Measurements from ENCODE around the gene CBX5. TPM values are rescaled to one million over a fixed set of nuclear protein-coding genes. Genes with fewer than 3 reads are reported as not detected.
A peak's percentile ranks its signal among the peaks of the same experiment; 100 is the strongest.

The CBX5 gene
- total and polyA plus RNA-seq, 9 of the 15 experiments (the other 6 are each of a cell fraction or from before 2014, with no cell fraction given): 32.6 to 102 (median 59.2) TPM

DNA sequence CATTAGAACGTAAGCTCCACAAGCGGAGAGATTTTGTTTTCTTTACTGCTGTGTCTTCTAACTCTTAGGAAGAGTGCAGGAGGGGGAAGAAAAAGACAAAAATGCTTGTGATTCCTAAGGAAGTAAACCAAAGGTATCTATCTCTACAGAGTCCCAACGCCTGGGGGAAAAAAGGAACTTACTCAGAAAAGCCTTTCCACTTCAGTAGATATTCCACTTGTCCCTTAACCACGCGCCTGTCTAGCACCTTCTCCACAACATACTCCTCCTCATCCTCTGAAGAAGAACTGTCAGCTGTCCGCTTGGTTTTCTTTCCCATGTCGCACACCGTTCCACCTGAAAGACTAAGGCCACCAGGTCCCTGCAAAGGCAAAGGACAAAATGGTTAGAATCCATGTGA is 22.6 kb downstream of the CBX5 start:
- in situ Hi-C loops (cut with MboI) (no loop called here), intact Hi-C loops (cut with micrococcal nuclease) (no loop called here)
- peak in 1 of 4 experiments; percentile 4 for DNase-seq (ENCODE audit: extremely low read depth in 1 of 4, low spot score in 3 of 4)
- Histone ChIP-seq H3K9me3 (replicated peaks; ENCODE audit: control insufficient read depth, insufficient read depth, low read depth, low read length) (no peaks in the 10 kb centered on the region), H4K20me1 (replicated peaks; ENCODE audit: control insufficient read depth, insufficient read depth, low read length) (no peaks in the 10 kb centered on the region), H3K27me3 (ENCODE audit: control insufficient read depth in 2 of 2, insufficient read depth in 2 of 2, low read length in 2 of 2) (no peaks in the 10 kb centered on the region), H3K9me1 (ENCODE audit: control insufficient read depth, insufficient read depth, low read length) (no peaks in the 10 kb centered on the region), H3K4me2 (ENCODE audit: insufficient read depth, low read length) (peak overlapping the region; percentile 60), H3K4me3 (no peak overlapping the region; the same call in 1 of the 2 replicates), H3K27ac (ENCODE audit: extremely low read depth, low read depth, low read length) (peak overlapping the region; percentile 19; the same call in 2 of the 3 replicates), H3K36me3 (ENCODE audit: control insufficient read depth, insufficient read depth, low read length) (peaks cover 36% of the 10 kb centered on the region), H3K79me2 (ENCODE audit: control insufficient read depth, insufficient read depth, low read length) (peaks cover 70% of the 10 kb centered on the region), H2AFZ (ENCODE audit: low read depth, low read length) (no peak overlapping the region), H3K9ac (ENCODE audit: insufficient read depth in 1 of 2, low read depth in 2 of 2, low read length in 2 of 2) (peak overlapping the region; percentile 16 to 79; a peak in 2 of 4 replicates), H3K4me1 (replicated peaks in 1 of 2; ENCODE audit: control insufficient read depth in 2 of 2, insufficient read depth in 2 of 2, low read length in 2 of 2) (peaks cover 18 to 31% of the 10 kb centered on the region in 2 experiments)
- no peak for FAIRE-seq
- ChIA-PET CTCF (ENCODE audit: low intra/inter-chr PET ratio) (no interaction called here), POLR2A (interaction anchor here (1.2 kb wide), 1 partner anchor 8 kb away, joined by 5 read pairs; no protein-coding TSS in a partner anchor)
- TF ChIP-seq DPF2 (IDR thresholded peaks at IDR 0.05): 0 out of 2 replicates have a peak, but pooled peaks have one; percentile 6
- TF ChIP-seq HDAC8 (tag; IDR thresholded peaks at IDR 0.05): no peak
- no peak for TF ChIP-seq STAG1 (CRISPR knock-in tag; IDR thresholded peaks at IDR 0.05; ENCODE audit: borderline replicate concordance)
- 0 out of 2 replicates have a peak, but pooled peaks have one; percentile 1 for TF ChIP-seq ZNF589 (CRISPR knock-in tag; IDR thresholded peaks at IDR 0.05; ENCODE audit: low read depth)
- BruUV-seq (replicated peaks): no TSS peak
- 37% methylated on average over 8 of the region's 8 CpGs for WGBS (ENCODE audit: insufficient coverage, low coverage, missing lambda C conversion rate)
- ATAC-seq: no peak

DNA sequence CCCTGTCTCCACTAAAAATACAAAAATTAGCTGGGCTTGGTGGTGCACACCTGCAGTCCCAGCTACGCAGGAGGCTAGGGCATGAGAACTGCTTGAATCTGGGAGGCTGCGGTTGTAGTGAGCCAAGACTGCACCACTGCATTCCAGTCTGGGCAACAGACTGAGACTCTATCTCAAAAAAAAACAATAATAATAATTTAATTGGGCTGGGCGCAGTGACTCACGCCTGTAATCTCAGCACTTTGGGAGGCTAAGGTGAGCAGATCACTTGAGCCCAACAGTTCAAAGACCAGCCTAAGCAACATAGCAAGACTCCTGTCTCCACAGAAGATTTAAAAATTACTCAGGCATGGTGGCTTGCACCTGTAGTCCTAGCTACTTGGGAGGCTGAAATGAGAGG is 26.7 kb downstream of the CBX5 start:
- WGBS (ENCODE audit: insufficient coverage, low coverage, missing lambda C conversion rate): 91% methylated on average over 4 of the region's 4 CpGs
- no peak for FAIRE-seq
- Histone ChIP-seq H3K9ac (ENCODE audit: insufficient read depth in 1 of 2, low read depth in 2 of 2, low read length in 2 of 2) (no peak overlapping the region), H3K4me2 (ENCODE audit: insufficient read depth, low read length) (no peak overlapping the region), H3K9me3 (replicated peaks; ENCODE audit: control insufficient read depth, insufficient read depth, low read depth, low read length) (no peaks in the 10 kb centered on the region), H3K4me1 (replicated peaks in 1 of 2; ENCODE audit: control insufficient read depth in 2 of 2, insufficient read depth in 2 of 2, low read length in 2 of 2) (peaks cover 0 to 13% of the 10 kb centered on the region in 2 experiments; a peak in 4 of 5 replicates), H3K36me3 (ENCODE audit: control insufficient read depth, insufficient read depth, low read length) (peaks cover 60% of the 10 kb centered on the region), H3K4me3 (no peak overlapping the region), H4K20me1 (replicated peaks; ENCODE audit: control insufficient read depth, insufficient read depth, low read length) (no peaks in the 10 kb centered on the region), H3K9me1 (ENCODE audit: control insufficient read depth, insufficient read depth, low read length) (no peaks in the 10 kb centered on the region), H3K27ac (ENCODE audit: extremely low read depth, low read depth, low read length) (no peak overlapping the region), H3K27me3 (ENCODE audit: control insufficient read depth in 2 of 2, insufficient read depth in 2 of 2, low read length in 2 of 2) (no peaks in the 10 kb centered on the region), H3K79me2 (ENCODE audit: control insufficient read depth, insufficient read depth, low read length) (peaks cover 43% of the 10 kb centered on the region), H2AFZ (ENCODE audit: low read depth, low read length) (no peak overlapping the region)
- no peak for ATAC-seq
- BruUV-seq (replicated peaks): no TSS peak
- CTCF ChIA-PET (ENCODE audit: low intra/inter-chr PET ratio): no interaction called here
- in situ Hi-C loops (cut with MboI): no loop called here
- TF ChIP-seq CBX5 (IDR thresholded peaks at IDR 0.05; ENCODE audit: borderline replicate concordance, low read depth) (no peak), ZNF224 (CRISPR knock-in tag; IDR thresholded peaks at IDR 0.05) (no peak), L3MBTL2 (IDR thresholded peaks at IDR 0.05) (no peak), HDAC3 (IDR thresholded peaks at IDR 0.05; ENCODE audit: borderline replicate concordance, partially characterized antibody) (no peak), BHLHE40 (IDR thresholded peaks at IDR 0.05; ENCODE audit: low read length) (no peak), ETS1 (conservative IDR thresholded peaks at IDR 0.05; ENCODE audit: control insufficient read depth, low read depth, low read length) (no peak), KDM5B (IDR thresholded peaks at IDR 0.05; ENCODE audit: insufficient replicate concordance, low read depth, low read length) (no peak), ZNF76 (CRISPR knock-in tag; IDR thresholded peaks at IDR 0.05; ENCODE audit: borderline replicate concordance) (no peak)
- POLR2A ChIA-PET: interaction anchor here (0.7 to 1.9 kb wide), 4 partner anchors 9 to 34 kb away, joined by 3 to 4 read pairs (median 4); no protein-coding TSS in a partner anchor
- DNase-seq (ENCODE audit: extremely low read depth in 1 of 4, low spot score in 3 of 4): no peak
- intact Hi-C loops (cut with micrococcal nuclease): no loop called here
